BJ (cell line): Measurements from ENCODE around the gene JAML. TPM values are rescaled to one million over a fixed set of nuclear protein-coding genes. Genes with fewer than 3 reads are reported as not detected.

Experiments
- CTCF ChIA-PET: fragments of 350-600 bp; formaldehyde crosslinking; extraction: SDS; loops from one replicate; lab custom pipeline; 2021; ENCODE audit warnings: antibody characterized with exemption, inconsistent platforms; lab: Yijun Ruan, JAX
- POLR2A ChIA-PET: fragments of 300-600 bp; sonication (Branson Sonifier 250); formaldehyde crosslinking; extraction: SDS; loops from one replicate; lab custom pipeline; 2021; ENCODE audit warnings: antibody characterized with exemption; lab: Charles Lee
- DNase-seq: peaks from one replicate; pipeline ENCODE4 v3.0.0-alpha.2; 2011; ENCODE audit warnings: low read depth
- H3K27me3 ChIP-seq: 2 replicates; pipeline ENCODE4 v1.6.0; 2011; ENCODE audit warnings: low read length; ENCODE audit not compliant: control insufficient read depth, insufficient read depth
- H3K36me3 ChIP-seq: 2 replicates; pipeline ENCODE4 v1.5.1; 2011; ENCODE audit warnings: low read length; ENCODE audit not compliant: control insufficient read depth, insufficient read depth
- H3K4me3 ChIP-seq: 2 replicates; pipeline ENCODE4 v1.5.1; 2011; ENCODE audit warnings: low read depth, mild to moderate bottlenecking, control low read depth, low read length
- CTCF ChIP-seq: IDR thresholded peaks from 2 replicates; pipeline ENCODE4 v1.5.1; 2011; ENCODE audit warnings: low read depth, mild to moderate bottlenecking, control low read depth, inconsistent platforms, low read length, moderate library complexity; ENCODE audit not compliant: insufficient read depth
- polyA plus RNA-seq: library from polyadenylated mRNA; depleted of rRNA; stranded (reverse); fragments of >200 nt; gene quantifications from 2 replicates; pipeline ENCODE4 v1.2.3, GENCODE V29; 2011

The JAML gene
- polyA plus RNA-seq, 1 experiment = not detected

- CTCF ChIA-PET = interaction anchor here (1.3 to 1.7 kb wide), 3 partner anchors 11 to 66 kb away, joined by 4 to 6 read pairs (median 4); partner anchors contain the start of gene MPZL3
- Histone ChIP-seq H3K27me3 (peaks cover 33% of the 10 kb centered on the region), H3K4me3 (no peak overlapping the region), H3K36me3 (no peaks in the 10 kb centered on the region)
- DNase-seq = no peak
- POLR2A ChIA-PET = no interaction called here
- TF ChIP-seq CTCF = no peak
These were observed 40.0 kb upstream of the JAML start for GRCh38 chr11:118264569-118265465.

- H3K27me3 ChIP-seq = peaks cover 32% of the 10 kb centered on the region
- CTCF ChIA-PET = no interaction called here
- H3K36me3 ChIP-seq = no peaks in the 10 kb centered on the region
- H3K4me3 ChIP-seq = no peak within 1 kb of the TSS
- no peak for TF ChIP-seq CTCF
- DNase-seq = no peak
- POLR2A ChIA-PET = no interaction called here
These were observed 39.1 kb upstream of the JAML start, which contains the start of gene MPZL2 for GRCh38 chr11:118263695-118264568. TSS of gene MPZL2 (minus strand) at chr11:118264297. CDS start at chr11:118264153, 144 bp downstream.

- TF ChIP-seq CTCF = no peak
- no peak overlapping the region for H3K4me3 ChIP-seq
- no peaks in the 10 kb centered on the region for H3K36me3 ChIP-seq
- DNase-seq = no peak
- H3K27me3 ChIP-seq = peaks cover 32% of the 10 kb centered on the region
- CTCF ChIA-PET = no interaction called here
- POLR2A ChIA-PET = no interaction called here
These were observed 38.3 kb upstream of the JAML start for GRCh38 chr11:118263112-118263511.

- Histone ChIP-seq H3K27me3 (peaks cover 21% of the 10 kb centered on the region), H3K36me3 (no peaks in the 10 kb centered on the region), H3K4me3 (no peak overlapping the region)
- no peak for TF ChIP-seq CTCF
- ChIA-PET CTCF (no interaction called here), POLR2A (no interaction called here)
- DNase-seq = no peak
These were observed 35.5 kb upstream of the JAML start for GRCh38 chr11:118260353-118260752.

- no peak for TF ChIP-seq CTCF
- no peak overlapping the region for H3K4me3 ChIP-seq
- ChIA-PET POLR2A (no interaction called here), CTCF (no interaction called here)
- H3K36me3 ChIP-seq = no peaks in the 10 kb centered on the region
- DNase-seq = no peak
- peaks cover 14% of the 10 kb centered on the region for H3K27me3 ChIP-seq
These were observed 34.3 kb upstream of the JAML start for GRCh38 chr11:118259138-118259537.
